Measurements from ENCODE around the gene TYMP. TPM values are rescaled to one million over a fixed set of nuclear protein-coding genes. Genes with fewer than 3 reads are reported as not detected.

The TYMP gene
- total and polyA plus RNA-seq, 8 donors = 5.8 to 68.6 (median 23.5) TPM

GRCh38 chr22:50505776-50506610, 23.8 kb downstream of the TYMP start:
- peaks cover 0 to 15% (median 0%) of the 10 kb centered on the region in 3 donors for H3K36me3 ChIP-seq
- TF ChIP-seq CTCF (IDR thresholded peaks at IDR 0.05) = no peak
- DNase-seq (peak in 5 of 6 donors; percentile 52 to 89 (median 75)), FAIRE-seq (no peak), ATAC-seq (peak; percentile 6 to 52 (median 42))
- peak overlapping the region; percentile 68 to 90 (median 83) for H3K4me3 ChIP-seq
- WGBS, 2 donors = 44 to 53% methylated on average over 38 to 41 of the region's 41 CpGs
- no peaks in the 10 kb centered on the region for H3K27me3 ChIP-seq
- H3K27ac ChIP-seq = peak overlapping the region; percentile 22 to 74 (median 67)
- H3K4me1 ChIP-seq = peaks cover 0 to 13% (median 0%) of the 10 kb centered on the region in 3 donors
- intact Hi-C loops (cut with DNase I) = loop anchor here in 2 of 3 donors (5.0 to 10.0 kb wide), 2 partner anchors 259 to 261 kb away; partner anchors contain the start of gene TUBGCP6 (in 2 of the 2)
- H3K9me3 ChIP-seq = no peaks in the 10 kb centered on the region

- no peaks in the 10 kb centered on the region for H3K9me3 ChIP-seq
- peaks cover 0 to 13% (median 0%) of the 10 kb centered on the region in 3 donors for H3K4me1 ChIP-seq
- H3K36me3 ChIP-seq = peaks cover 0 to 15% (median 0%) of the 10 kb centered on the region in 3 donors
- WGBS, 2 donors = 45 to 48% methylated on average over 14 of the region's 14 CpGs
- H3K27me3 ChIP-seq = no peaks in the 10 kb centered on the region
- peak in 2 of 4 donors; percentile 1 to 7 for ATAC-seq
- peak overlapping the region in 3 of 4 donors; percentile 68 to 90 (median 87) for H3K4me3 ChIP-seq
- intact Hi-C loops (cut with DNase I) = loop anchor here in 2 of 3 donors (5.0 to 10.0 kb wide), 2 partner anchors 258 to 261 kb away; partner anchors contain the start of gene TUBGCP6 (in 2 of the 2)
- peak overlapping the region in 2 of 4 donors; percentile 66 to 74 for H3K27ac ChIP-seq
- no peak for FAIRE-seq
- no peak for DNase-seq
- no peak for TF ChIP-seq CTCF (IDR thresholded peaks at IDR 0.05)
Measured at GRCh38 chr22:50505276-50505775, 24.5 kb downstream of the TYMP start.

GRCh38 chr22:50504369-50505211, 25.2 kb downstream of the TYMP start:
- Histone ChIP-seq H3K4me1 (peaks cover 0 to 13% (median 0%) of the 10 kb centered on the region in 3 donors), H3K27me3 (no peaks in the 10 kb centered on the region), H3K27ac (peak overlapping the region in 2 of 4 donors; percentile 66 to 74), H3K9me3 (no peaks in the 10 kb centered on the region), H3K4me3 (peak overlapping the region in 3 of 4 donors; percentile 5 to 87 (median 18)), H3K36me3 (peaks cover 0 to 15% (median 0%) of the 10 kb centered on the region in 3 donors)
- DNase-seq (peak; percentile 64 to 93 (median 86)), FAIRE-seq (no peak), ATAC-seq (peak in 3 of 4 donors; percentile 7 to 32 (median 16))
- WGBS, 2 donors = 43 to 52% methylated on average over 34 to 44 of the region's 44 CpGs
- no peak for TF ChIP-seq CTCF (IDR thresholded peaks at IDR 0.05)
- intact Hi-C loops (cut with DNase I) = loop anchor here in 2 of 3 donors (5.0 to 10.0 kb wide), 2 partner anchors 257 to 260 kb away; partner anchors contain the start of gene TUBGCP6 (in 2 of the 2)

- intact Hi-C loops (cut with DNase I) = loop anchor here in 1 of 3 donors (10.0 kb wide), 1 partner anchor 259 kb away; the partner anchor contains the start of gene TUBGCP6
- 75 to 92% methylated on average over 12 to 25 of the region's 26 CpGs for WGBS, 2 donors
- no peak for TF ChIP-seq CTCF (IDR thresholded peaks at IDR 0.05)
- Histone ChIP-seq H3K9me3 (no peaks in the 10 kb centered on the region), H3K36me3 (peaks cover 0 to 15% (median 0%) of the 10 kb centered on the region in 3 donors), H3K27ac (no peak overlapping the region), H3K4me1 (peaks cover 0 to 10% (median 0%) of the 10 kb centered on the region in 3 donors), H3K27me3 (no peaks in the 10 kb centered on the region), H3K4me3 (no peak overlapping the region)
- FAIRE-seq (no peak), ATAC-seq (no peak), DNase-seq (peak in 3 of 6 donors; percentile 42 to 85 (median 57))
Measured at GRCh38 chr22:50503475-50504145, 26.2 kb downstream of the TYMP start.

Data from pancreas (tissue), 10 donors.